ENCODE data around the gene SLC25A19.
A peak's percentile ranks its signal among the peaks of the same experiment; 100 is the strongest.

SLC25A19 gene

DNA sequence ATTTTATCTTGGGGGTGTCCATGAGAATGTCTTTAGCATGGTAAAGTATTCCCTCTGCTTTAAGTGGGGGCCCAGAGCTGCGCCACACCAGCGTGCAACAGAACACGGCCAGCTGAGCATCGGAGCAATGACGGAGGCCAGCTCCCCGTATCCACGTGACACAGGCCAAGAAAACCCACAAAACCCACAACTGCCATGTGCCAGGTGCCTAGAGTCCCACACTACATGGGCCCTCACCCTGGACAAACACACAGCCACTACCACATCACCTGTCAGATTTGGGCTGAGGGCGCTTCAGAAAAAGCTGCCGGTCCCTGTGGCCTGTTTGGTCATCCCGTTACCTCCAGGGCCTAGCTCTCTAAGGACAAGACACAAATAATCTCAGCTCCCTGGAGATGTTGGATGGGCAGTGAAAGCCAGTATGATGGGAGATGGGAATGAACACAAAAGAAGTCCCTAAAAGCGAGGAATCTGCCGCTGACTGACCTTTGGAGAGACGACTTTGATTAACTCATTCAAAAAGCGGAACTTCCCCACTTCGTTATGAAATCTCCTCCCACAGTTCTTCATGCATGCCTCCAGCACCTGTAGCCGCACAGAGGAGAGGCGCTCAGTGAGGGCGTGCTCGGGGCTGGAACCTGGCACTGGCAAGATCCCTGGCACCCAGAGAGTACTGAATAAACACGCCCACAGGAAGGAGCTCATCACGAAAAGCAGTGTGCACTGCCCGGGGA is 44.9 kb downstream of the SLC25A19 start:
- FAIRE-seq (peak; percentile 92), DNase-seq (ENCODE audit: extremely low spot score, insufficient read length, low read depth) (no peak)

DNA sequence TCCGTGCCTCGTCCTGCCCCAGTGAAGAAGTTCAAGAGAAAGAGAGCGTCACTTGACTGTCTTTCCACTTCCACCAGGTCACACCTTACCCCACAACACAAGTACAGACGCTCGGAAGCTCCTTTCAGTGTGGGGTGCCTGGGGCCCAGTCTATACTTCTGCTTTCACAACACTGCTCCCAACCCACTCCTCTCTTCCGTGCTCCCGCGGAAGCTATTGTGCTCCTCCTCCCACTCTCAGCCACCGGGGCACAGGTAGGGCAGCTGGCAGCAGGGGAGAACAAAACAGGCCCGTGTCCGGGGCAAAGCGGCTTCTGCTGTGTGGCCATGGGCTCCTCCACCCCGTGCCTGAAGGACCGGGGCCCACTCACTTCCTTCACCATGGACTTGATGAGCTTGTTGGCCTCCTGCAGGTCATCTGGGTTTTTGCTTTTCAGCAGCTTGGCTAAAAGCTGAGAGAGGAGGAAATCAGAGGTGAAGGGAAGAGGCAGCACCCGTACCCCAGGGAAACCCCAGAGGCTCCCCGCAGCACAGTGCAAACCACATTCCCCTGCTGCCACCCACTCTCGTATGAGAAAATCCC is 46.7 kb downstream of the SLC25A19 start:
- FAIRE-seq, result peak; percentile 90
- no peak for DNase-seq (ENCODE audit: extremely low spot score, insufficient read length, low read depth)

DNA sequence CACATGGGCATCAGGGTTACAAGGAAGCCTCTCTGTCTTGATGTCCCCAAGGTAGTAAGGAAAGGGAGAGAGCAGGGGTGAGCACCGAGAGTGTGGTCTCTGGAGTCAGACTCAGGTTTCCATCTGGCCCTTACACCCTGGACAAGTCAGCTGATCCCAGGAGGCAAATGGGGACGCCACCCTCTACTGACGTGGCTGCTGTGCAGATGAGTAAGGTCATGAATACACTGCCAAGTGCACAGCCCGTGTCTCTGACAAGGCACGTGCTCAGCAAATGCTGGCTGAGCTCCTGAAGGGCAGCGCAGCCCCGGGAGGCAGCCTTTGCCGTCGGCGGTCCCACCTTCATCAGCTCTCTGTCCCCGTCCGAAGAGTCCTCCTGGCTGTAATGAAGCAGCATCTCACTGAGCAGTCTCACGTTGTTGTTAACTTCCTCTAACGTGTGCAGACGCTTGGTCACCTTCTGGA is 47.2 kb downstream of the SLC25A19 start:
- no peak for DNase-seq (ENCODE audit: extremely low spot score, insufficient read length, low read depth)
- FAIRE-seq, result no peak

DNA sequence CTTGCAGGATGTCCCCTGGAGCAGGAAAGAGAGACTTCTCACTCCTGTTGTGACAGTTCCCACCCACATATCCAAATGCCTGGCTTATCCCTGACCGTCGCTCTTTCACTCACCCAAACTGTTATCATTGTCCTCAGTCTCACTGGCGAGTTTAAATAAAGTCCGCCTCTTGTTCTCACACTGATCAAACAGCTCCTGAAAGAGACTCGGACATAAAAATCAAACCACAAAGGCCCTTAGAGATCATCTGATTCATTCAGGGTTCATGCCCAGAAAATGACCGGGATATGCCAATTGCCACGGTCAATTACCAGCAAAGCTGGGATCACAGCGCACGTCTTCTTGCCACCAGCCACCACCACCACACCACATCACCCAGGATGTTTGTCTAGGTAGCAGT is 47.7 kb downstream of the SLC25A19 start:
- FAIRE-seq (no peak), DNase-seq (ENCODE audit: extremely low spot score, insufficient read length, low read depth) (no peak)

DNA sequence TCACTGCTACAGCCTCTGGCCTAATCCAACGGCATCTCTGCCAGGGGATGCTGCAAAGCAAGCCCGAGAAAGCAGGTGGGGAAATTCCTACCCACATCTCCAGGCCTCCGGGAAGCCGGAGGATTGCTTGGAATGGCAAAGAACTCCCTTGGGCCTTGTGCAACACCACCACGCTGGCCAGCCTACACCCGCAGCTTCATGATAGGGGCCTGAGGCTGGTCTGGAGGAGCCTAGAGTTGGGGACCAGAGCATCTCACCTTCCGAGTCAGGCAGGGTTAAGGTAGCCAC is 48.1 kb downstream of the SLC25A19 start:
- FAIRE-seq, result no peak
- DNase-seq (ENCODE audit: extremely low spot score, insufficient read length, low read depth), result no peak

DNA sequence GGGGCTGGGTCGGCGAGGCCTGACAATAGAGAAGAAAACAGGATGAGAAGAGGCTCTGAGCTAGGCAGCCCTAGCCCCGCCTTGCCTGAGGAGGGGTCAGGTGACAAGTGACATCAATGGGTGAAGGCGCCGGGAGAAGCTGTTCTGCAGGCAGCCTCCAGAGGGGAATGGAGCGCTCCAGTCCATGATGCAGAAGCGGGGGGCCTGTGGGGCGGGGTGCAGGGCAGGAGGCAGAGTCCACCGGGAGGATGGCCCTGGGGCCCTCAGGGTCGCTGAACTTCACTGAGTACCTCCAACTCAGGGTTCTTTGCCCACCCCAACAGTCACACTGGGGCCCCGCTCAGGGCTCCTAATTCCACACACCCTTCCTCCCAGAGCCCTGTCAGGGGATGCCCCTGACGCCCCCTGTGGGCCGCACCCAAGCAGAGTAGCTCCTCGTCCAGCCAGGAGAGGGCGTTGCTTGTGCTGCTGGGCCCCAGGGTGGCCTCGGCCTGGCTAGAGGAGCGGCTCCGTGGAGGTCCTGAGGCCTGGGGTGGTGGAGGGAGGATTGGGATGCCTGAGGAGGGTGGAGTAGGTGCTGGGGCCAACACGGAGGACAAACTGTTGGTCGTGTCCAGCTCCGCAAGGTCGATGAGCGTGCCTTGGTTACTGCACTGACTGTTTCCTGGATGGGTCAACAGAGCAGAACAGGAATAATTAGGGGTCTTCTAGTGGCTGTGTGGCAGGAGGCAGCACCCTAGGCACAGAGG is 48.7 kb downstream of the SLC25A19 start:
- no peak for DNase-seq (ENCODE audit: extremely low spot score, insufficient read length, low read depth)
- no peak for FAIRE-seq

DNA sequence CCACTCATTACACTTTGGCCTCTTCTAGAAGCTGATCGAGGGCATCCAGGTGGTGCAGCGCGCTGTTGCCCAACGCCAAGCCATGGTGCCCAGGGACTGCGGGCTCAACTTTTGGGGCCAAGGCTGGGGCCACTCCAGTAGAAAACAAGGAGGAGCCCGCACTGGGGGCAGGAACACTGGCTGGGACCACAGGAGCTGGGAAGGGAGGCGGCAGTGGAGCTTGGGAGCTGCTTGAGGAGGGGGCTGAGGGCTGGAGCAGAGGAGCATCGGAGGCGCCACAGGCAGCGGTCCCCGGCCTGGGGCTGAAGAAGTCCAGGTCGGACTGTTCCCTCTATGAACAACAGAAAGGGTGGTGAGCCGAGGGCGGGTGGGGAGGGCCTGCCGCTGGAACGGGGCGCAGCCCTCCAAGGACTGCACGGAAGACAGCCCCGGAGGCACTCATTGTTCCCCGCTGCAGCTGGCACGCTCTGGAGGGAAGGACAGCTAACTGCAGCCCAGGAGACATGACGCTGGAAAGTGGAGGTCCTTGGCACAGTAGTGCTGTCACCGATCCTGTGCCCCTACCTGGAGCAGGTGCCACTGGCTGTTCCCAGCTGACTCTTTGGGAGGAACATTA is 49.3 kb downstream of the SLC25A19 start:
- FAIRE-seq, result no peak
- no peak for DNase-seq (ENCODE audit: extremely low spot score, insufficient read length, low read depth)

DNA sequence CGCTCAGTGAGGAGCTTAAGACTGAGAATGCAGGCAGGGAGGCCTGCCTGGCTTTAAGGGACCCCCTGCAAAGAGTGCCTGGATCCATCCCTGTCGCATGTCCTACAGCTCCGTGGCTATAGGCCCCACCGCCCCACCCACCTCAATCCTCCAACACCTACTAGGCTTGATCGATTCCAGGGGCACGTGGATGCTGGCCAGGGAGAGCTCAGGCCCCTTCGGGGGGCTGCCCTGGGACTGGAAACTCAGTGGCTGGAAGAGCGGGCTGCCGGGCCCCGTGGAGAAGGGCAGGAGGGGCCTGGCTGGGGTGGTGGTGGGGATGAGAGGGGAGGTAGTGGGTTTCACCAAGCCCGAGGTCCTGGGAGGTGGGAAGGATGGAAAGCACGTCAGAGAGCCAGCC is 50.0 kb downstream of the SLC25A19 start:
- DNase-seq (ENCODE audit: extremely low spot score, insufficient read length, low read depth) (no peak), FAIRE-seq (no peak)

DNA sequence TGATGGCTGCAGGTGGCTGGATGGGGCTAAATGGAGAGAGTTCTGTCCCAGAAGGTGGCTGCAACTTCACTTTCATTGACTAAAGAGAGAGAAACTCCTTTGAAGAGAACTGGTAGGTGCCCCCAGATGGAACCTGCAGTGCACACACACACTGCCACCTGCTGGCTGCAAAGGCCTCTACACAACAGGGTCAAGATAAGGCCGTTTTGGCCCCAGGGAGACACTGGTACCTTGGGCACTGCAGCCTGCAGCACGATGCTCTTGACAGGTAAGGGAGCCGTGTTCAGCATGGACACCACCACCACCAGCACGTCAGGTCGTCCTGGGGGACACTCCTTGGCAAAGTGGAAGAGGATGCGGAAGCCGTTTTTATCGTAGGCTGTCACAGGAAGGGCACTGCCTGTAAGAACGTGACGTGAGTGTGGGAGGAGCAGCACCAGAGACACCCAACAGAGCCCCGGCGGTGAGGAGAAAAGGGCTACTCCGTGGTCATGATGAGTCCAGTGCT is 50.5 kb downstream of the SLC25A19 start:
- DNase-seq (ENCODE audit: extremely low spot score, insufficient read length, low read depth) (peak; percentile 58), FAIRE-seq (peak; percentile 76)

DNA sequence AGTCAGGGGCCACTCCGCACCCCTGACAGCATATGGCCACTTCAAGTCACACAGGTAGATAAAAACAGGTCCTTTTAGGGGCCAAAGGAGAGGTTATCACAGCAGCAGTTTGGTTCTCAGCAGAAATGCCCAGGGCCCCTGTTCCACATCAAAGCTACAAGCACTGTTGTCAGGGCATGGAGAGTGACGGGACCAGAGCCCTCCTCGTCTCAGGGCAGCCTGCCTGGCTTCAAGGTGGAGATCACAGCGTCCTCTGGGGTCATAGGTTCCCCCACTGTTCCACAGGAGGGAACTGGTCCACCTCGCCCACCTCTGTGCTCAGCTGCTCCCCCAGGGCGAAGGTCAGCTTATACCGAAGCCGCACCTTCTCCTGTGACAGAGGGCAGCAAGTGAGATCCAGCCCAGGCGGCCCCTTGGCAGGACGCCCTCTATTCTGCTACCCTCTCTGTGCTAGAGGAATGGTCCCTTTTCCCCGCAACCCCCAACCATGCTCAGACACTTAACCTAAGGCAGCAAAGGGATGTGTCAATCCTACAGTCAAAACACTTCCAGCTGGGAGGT is 51.1 kb downstream of the SLC25A19 start:
- no peak for DNase-seq (ENCODE audit: extremely low spot score, insufficient read length, low read depth)
- no peak for FAIRE-seq

DNA sequence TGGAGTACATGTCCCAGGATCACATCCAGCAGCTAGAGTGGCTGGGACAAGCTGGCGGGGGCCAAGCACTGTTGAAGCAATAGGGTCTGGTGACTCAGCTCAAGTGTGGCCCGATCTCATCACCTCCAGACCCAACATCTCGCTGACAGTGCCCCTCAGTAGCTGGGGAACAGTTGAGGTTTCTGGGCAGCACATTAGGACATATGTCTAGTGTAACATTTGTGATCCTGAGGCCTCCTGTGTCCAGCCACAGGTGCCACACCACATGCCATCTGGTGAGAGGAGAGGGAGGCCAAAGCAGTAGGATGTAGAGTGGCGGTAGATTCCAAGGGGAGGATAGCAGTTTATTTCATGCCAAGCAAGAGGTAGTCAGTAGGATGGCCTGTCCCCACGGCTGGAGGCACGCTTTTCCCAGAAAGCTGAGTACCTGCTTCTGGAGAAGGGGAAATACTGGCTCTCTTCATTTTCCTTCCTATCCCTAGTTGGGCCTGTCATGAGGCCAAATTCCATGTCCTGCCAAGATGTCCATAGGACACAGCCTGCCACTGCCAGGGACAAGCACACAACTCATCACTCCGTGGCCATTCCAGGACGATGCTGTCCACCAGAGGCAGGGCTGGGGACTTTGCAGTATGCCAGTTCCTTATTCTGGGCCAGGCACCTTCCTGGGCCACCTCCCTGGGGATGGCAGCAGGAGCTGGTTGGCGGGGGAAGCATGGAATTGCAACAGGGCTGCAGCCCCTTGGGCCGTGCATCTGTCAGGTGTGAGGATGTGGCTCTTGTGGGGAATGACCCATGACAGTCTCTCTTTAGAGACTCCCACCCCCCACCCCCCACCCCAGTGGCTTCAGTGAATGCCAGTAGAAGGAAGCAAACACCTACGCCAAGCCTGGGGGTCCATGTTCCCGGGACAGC is 51.9 kb downstream of the SLC25A19 start:
- FAIRE-seq, result no peak
- DNase-seq (ENCODE audit: extremely low spot score, insufficient read length, low read depth), result no peak

DNA sequence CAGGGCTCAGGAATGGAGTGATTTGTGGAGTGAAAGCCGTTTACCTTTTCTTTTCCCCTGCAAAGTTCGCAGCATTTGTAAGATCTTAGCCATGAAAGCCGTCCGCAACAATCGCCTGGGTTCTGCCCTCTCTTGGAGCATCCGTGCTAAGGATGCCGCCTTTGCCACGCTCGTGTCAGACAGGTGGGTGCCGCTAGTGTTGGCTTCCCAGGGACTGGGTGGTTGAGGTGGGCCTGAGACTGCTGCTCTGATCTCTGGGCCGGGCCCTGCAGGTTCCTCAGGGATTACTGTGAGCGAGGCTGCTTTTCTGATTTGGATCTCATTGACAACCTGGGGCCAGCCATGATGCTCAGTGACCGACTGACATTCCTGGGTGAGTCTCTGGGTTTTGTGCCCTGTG is 56.4 kb downstream of the SLC25A19 start:
- FAIRE-seq, result no peak
- DNase-seq (ENCODE audit: extremely low spot score, insufficient read length, low read depth), result no peak

DNA sequence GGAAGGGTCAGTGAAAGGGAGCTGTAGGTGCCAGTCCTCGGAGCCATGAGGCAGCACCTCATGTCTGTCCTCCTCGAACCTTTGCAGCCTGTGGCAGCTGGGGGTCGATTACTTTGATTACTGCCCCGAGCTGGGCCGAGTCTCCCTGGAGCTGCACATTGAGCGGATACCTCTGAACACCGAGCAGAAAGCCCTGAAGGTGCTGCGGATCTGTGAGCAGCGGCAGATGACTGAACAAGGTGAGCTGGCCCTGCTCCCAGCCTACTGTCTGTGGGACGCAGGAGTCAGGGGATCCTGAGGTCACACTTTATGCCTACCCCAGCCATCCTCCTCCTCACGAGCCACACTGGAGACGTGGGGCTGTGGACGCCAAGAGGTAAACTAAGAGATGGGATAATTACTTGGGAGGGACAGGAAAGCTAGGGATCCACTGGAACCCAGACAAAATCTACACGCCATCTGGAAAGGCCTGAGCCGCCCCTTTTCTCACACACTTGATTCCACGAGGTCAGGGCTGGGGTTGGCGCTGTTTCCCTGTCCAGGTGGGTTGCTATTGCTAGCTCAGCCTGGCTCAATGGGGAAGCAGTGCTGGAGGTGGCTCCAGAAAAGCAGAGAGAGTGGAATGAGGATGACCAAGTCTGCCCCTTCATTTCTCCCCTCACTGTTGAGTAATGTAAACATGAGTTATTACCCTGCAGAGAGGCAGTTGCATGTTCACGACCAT is 57.3 kb downstream of the SLC25A19 start:
- no peak for FAIRE-seq
- DNase-seq (ENCODE audit: extremely low spot score, insufficient read length, low read depth), result no peak

DNA sequence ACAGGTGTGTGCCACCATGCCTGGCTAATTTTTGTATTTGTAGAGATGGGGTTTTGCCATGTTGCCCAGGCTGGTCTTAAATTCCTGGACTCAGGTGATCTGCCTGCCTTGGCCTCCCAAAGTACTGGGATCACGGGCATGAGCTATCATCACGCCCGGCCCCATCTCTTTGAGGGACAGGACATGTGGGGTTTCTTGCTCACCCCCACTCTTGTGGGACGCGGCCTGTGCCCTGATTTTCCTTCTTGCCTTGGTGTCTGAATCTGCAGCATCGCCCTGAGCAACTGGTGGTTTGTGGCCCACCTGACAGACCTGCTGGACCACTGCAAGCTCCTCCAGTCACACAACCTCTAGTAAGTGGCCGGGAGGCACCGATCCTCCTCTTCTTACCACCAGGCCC is 58.2 kb downstream of the SLC25A19 start:
- no peak for DNase-seq (ENCODE audit: extremely low spot score, insufficient read length, low read depth)
- FAIRE-seq, result no peak

DNA sequence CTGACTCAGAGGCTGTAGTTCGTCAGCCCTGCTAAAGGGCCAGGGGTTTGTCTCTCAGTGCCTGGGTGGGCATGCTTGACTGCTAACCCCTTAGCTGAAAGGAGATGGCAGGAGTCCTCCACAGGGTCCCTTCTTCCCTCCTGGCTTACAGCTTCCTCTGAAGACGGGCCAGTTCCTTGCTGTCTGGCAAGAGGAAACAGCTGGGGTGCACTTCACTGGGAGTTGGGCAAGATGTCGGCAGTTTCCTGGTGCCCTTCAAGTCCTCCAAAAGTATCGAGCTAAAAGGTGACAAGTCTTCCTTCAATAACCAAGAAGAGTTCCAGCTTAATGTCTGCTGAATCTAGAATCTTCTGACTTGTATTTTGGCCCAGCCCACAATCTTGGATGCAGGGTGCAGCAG is 60.4 kb downstream of the SLC25A19 start:
- DNase-seq (ENCODE audit: extremely low spot score, insufficient read length, low read depth) (no peak), FAIRE-seq (no peak)

DNA sequence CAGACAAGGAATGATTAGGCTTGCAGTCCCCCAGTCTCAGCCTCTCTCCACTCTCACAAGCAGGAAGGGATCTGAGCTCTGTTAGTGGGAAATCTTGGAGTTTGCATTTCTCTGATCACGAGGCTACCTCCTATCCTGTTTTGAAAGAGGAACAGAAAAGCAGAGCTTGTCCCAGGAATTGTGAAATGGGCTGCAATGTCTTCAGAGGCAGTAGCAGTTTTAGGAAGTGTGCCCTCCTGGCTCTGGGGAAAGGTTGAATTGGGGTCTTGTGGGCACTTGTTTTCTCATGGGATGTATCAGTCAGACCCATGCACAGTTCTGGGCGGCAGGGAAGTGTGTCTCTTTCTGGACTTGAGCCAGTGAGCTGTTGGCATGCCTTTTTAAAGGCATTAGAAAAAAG is 60.9 kb downstream of the SLC25A19 start:
- FAIRE-seq, result no peak
- no peak for DNase-seq (ENCODE audit: extremely low spot score, insufficient read length, low read depth)

DNA sequence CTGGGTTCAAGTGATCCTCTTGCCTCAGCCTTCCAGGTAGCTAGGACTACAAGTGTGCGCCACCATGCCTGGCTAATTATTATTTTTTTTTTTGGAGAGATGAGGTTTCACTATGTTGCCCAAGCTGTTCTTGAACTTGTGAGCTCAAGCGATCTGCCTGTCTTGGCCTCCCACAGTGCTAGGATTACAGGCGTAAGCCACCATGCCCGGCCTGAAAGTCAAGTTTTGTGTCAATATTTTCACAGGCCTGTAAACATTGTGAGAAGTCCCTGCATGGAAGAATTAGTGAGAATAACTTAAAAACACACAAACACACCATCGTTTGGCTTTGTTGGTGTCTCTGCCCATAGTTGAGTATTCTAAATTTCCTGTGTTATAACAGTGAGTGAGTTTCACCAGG is 61.5 kb downstream of the SLC25A19 start:
- DNase-seq (ENCODE audit: extremely low spot score, insufficient read length, low read depth) (no peak), FAIRE-seq (no peak)

DNA sequence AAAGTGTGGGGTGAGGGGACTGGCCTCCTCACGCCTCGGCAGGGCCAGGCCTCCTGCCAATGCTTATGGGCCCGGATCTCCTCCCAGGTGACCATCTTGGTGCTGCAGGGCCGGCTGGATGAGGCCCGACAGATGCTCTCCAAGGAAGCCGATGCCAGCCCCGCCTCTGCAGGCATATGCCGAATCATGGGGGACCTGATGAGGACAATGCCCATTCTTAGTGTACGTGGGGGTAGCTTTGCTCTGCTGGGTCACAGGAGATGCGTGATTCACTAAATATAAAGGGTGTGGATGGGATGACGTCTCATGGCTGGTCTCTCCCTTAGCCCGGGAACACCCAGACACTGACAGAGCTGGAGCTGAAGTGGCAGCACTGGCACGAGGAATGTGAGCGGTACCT is 64.2 kb downstream of the SLC25A19 start:
- DNase-seq (ENCODE audit: extremely low spot score, insufficient read length, low read depth), result no peak
- no peak for FAIRE-seq
